Adrenal gland (tissue), 12 donors: ENCODE results near the gene AGBL2. TPM values are rescaled to one million over a fixed set of nuclear protein-coding genes. Genes with fewer than 3 reads are reported as not detected.
"Not testable (repeated sequence)": the region's sequence is repeated elsewhere in the genome, so short reads cannot be mapped to it uniquely, and the experiment has no call there.

ENCODE experiments used
- DNase-seq, 7 donors: peaks; one replicate each; pipeline ENCODE4 v3.0.0-alpha.2; 2019 to 2020
- H3K27ac ChIP-seq, 5 donors: fragments of 200-600 bp; sonication (generic) in 4 of 5; 1 replicate in 3 of 5; 2 replicates in 2 of 5; pipeline versions ENCODE4 v1.5.1 to v1.8.0; 2016 to 2020; ENCODE audit warnings: mild to moderate bottlenecking in 1 of 5
- H3K27me3 ChIP-seq: fragments of 200-600 bp; 2 replicates; pipeline ENCODE4 v1.8.0; 2021
- H3K36me3 ChIP-seq, 2 donors: fragments of 200-600 bp; replicated peaks in 1 of 2; 1 replicate in 1 of 2; 2 replicates in 1 of 2; pipeline versions ENCODE4 v1.5.1 to v1.8.0; 2018 to 2022
- H3K4me1 ChIP-seq, 2 donors: fragments of 200-600 bp; replicated peaks in 1 of 2; 1 replicate in 1 of 2; 2 replicates in 1 of 2; pipeline versions ENCODE4 v1.5.1 to v1.8.0; 2018 to 2021
- H3K4me3 ChIP-seq, 4 donors: fragments of 200-600 bp; sonication (generic) in 3 of 4; one replicate each; pipeline ENCODE4 v1.5.1; 2016 to 2018
- H3K9me3 ChIP-seq, 3 donors: fragments of 200-600 bp; sonication (generic) in 1 of 3; replicated peaks in 1 of 3; 1 replicate in 2 of 3; 2 replicates in 1 of 3; pipeline versions ENCODE4 v1.5.1 to v1.8.0; 2016 to 2021
- CTCF ChIP-seq, 6 experiments: fragments of 450-650 bp in 4 of 6; fragments of 200-600 bp in 2 of 6; sonication (generic) in 1 of 6; IDR thresholded peaks; 1 replicate in 5 of 6; 2 replicates in 1 of 6; pipeline versions ENCODE4 v1.5.1 to v1.8.0; 2016 to 2021; ENCODE audit warnings: antibody characterized with exemption in 6 of 6, mild to moderate bottlenecking in 2 of 6, moderate library complexity in 1 of 6
- POLR2A ChIP-seq, 2 donors: fragments of 450-650 bp; IDR thresholded peaks; one replicate each; pipeline ENCODE4 v1.6.1; 2017; ENCODE audit warnings: antibody characterized with exemption in 2 of 2, mild to moderate bottlenecking in 2 of 2, moderate library complexity in 1 of 2
- WGBS, 4 donors: extraction: QIAGEN DNeasy Blood & Tissue Kit in 2 of 4; methylation state at CpG; one replicate each; pipeline versions ENCODE4 v1.1.5 to v1.1.7; 2013 to 2017; 5-methylcytosine and 5-hydroxymethylcytosine counted together
- intact Hi-C, 2 donors: fragments of 100-400 bp; cut with DNase I; formaldehyde crosslinking; loops; one replicate each; pipeline versions ENCODE4 v1.14.1 to v1.15.0; 2022 to 2023
- polyA plus RNA-seq, 3 donors: library from polyadenylated mRNA; stranded (reverse); fragments of 200-250 nt in 2 of 3; fragments of 350-450 nt in 1 of 3; fragmentation: Illumina TruSeq in 1 of 3; extraction: RNeasy Lipid Tissue Mini Kit (QIAGEN cat#74804) in 1 of 3; gene quantifications; one replicate each; pipeline ENCODE4 v1.2.3, GENCODE V29; 2013 to 2014
- total RNA-seq, 9 donors: library from RNA; depleted of rRNA in 4 of 9; stranded (reverse); fragments of >200 nt in 4 of 9; fragments of 120-200 nt in 1 of 9; fragmentation: NEBNext Ultra II Directional in 1 of 9; extraction: Animal tissue kit (Norgen Biotek cat#: 25700) in 1 of 9; gene quantifications; one replicate each; pipeline versions ENCODE4 v1.1.0 to v1.2.4, GENCODE V29; 2013 to 2023
- donor health status: healthy with polysubstance abuse.
- donor health status: Bipolar disorder and iron deficiency.
- donor health status: DM: yes; HTN: yes; CAD: no.
- donor health status: DM: no; HTN: no; CAD: no.
- donor health status: DM: no; HTN: no; CAD: no.
- donor health status: DM: yes; HTN: yes; CAD: no.

Gene AGBL2
- total and polyA plus RNA-seq, 12 donors, result 0.18 to 11.3 (median 3.4) TPM

- Histone ChIP-seq H3K36me3 (no peaks in the 10 kb centered on the region), H3K4me3 (no peak overlapping the region), H3K27ac (no peak overlapping the region), H3K27me3 (no peaks in the 10 kb centered on the region), H3K9me3 (no peaks in the 10 kb centered on the region), H3K4me1 (no peaks in the 10 kb centered on the region)
- intact Hi-C loops, result no loop called here
- TF ChIP-seq CTCF (IDR thresholded peaks at IDR 0.05) (no peak), POLR2A (IDR thresholded peaks at IDR 0.05) (no peak)
- whole genome bisulfite sequencing, 4 donors, result 92 to 94% (median 93%) methylated on average over 4 to 6 of the region's 6 CpGs
- DNase-seq, result no peak
Observed at GRCh38 chr11:47669856-47670255, 45.3 kb downstream of the AGBL2 start.

- no peak overlapping the region for H3K4me3 ChIP-seq
- DNase-seq, result no peak
- TF ChIP-seq POLR2A (IDR thresholded peaks at IDR 0.05), result no peak
- no peak for TF ChIP-seq CTCF (IDR thresholded peaks at IDR 0.05)
- H3K27me3 ChIP-seq, result no peaks in the 10 kb centered on the region
- intact Hi-C loops, result no loop called here
- no peaks in the 10 kb centered on the region for H3K4me1 ChIP-seq
- H3K27ac ChIP-seq, result no peak overlapping the region
- no peaks in the 10 kb centered on the region for H3K9me3 ChIP-seq
- H3K36me3 ChIP-seq, result no peaks in the 10 kb centered on the region
Observed at GRCh38 chr11:47668665-47669064, 46.5 kb downstream of the AGBL2 start.

GRCh38 chr11:47667555-47667954 lies 47.6 kb downstream of the AGBL2 start:
- Histone ChIP-seq H3K36me3 (no peaks in the 10 kb centered on the region), H3K27ac (no peak overlapping the region), H3K4me1 (no peaks in the 10 kb centered on the region), H3K27me3 (no peaks in the 10 kb centered on the region), H3K9me3 (no peaks in the 10 kb centered on the region), H3K4me3 (no peak overlapping the region)
- intact Hi-C loops, result no loop called here
- no peak for DNase-seq
- TF ChIP-seq POLR2A (IDR thresholded peaks at IDR 0.05), result no peak
- TF ChIP-seq CTCF (IDR thresholded peaks at IDR 0.05), result no peak
- 81 to 89% (median 85%) methylated on average over 2 of the region's 2 CpGs for WGBS, 4 donors

GRCh38 chr11:47667135-47667534 lies 48.0 kb downstream of the AGBL2 start:
- Histone ChIP-seq H3K4me3 (no peak overlapping the region), H3K9me3 (no peaks in the 10 kb centered on the region), H3K27ac (no peak overlapping the region), H3K36me3 (no peaks in the 10 kb centered on the region), H3K4me1 (no peaks in the 10 kb centered on the region), H3K27me3 (no peaks in the 10 kb centered on the region)
- no peak for DNase-seq
- intact Hi-C loops, result no loop called here
- TF ChIP-seq CTCF (IDR thresholded peaks at IDR 0.05), result no peak
- no peak for TF ChIP-seq POLR2A (IDR thresholded peaks at IDR 0.05)
- WGBS, 4 donors, result 51 to 63% (median 58%) methylated on average over 4 of the region's 4 CpGs

- WGBS, 4 donors, result 89 to 98% (median 94%) methylated on average over 3 to 4 of the region's 4 CpGs
- H3K27ac ChIP-seq, H3K4me3 ChIP-seq, H3K9me3 ChIP-seq, H3K27me3 ChIP-seq, H3K36me3 ChIP-seq, DNase-seq, intact Hi-C loops, H3K4me1 ChIP-seq: not testable (repeated sequence)
Observed at GRCh38 chr11:47664936-47665335, 50.2 kb downstream of the AGBL2 start.
